NCI-H345 treated with DMSO at 0.1 percent for 48 hours (cell line): ENCODE measurements around the gene MRPL49.

Experiments
- DNase-seq: peaks from one replicate; lab custom pipeline; 2025; ENCODE audit not compliant: unreplicated experiment; lab: John Stamatoyannopoulos, UW

MRPL49 gene

GRCh38 chr11:65102142-65103095 lies 19.7 kb upstream of the MRPL49 start:
- no peak for DNase-seq

GRCh38 chr11:65103476-65103875 lies 18.6 kb upstream of the MRPL49 start:
- DNase-seq: no peak

DNA sequence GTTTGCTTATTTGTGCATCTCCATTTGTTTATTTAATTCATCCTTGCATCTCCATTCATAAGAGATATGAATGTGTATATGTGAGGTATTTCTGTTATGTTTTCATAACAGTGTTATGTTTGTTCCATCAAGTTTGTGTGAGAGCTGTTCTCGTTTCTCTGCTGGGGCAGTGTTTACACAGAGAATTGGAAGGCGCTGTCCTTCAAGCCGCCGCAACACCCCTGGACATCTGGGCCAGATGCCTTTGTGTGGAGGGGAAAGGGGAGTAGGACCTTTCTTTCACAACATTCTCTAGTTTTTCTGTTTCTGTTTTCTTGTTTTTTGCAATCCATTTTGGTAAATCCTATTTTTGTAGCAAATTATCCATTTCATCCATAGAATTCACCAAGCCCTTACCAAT lies 17.5 kb upstream of the MRPL49 start:
- DNase-seq: no peak

- DNase-seq: no peak
Observed at GRCh38 chr11:65107078-65107477, 15.0 kb upstream of the MRPL49 start.

DNA sequence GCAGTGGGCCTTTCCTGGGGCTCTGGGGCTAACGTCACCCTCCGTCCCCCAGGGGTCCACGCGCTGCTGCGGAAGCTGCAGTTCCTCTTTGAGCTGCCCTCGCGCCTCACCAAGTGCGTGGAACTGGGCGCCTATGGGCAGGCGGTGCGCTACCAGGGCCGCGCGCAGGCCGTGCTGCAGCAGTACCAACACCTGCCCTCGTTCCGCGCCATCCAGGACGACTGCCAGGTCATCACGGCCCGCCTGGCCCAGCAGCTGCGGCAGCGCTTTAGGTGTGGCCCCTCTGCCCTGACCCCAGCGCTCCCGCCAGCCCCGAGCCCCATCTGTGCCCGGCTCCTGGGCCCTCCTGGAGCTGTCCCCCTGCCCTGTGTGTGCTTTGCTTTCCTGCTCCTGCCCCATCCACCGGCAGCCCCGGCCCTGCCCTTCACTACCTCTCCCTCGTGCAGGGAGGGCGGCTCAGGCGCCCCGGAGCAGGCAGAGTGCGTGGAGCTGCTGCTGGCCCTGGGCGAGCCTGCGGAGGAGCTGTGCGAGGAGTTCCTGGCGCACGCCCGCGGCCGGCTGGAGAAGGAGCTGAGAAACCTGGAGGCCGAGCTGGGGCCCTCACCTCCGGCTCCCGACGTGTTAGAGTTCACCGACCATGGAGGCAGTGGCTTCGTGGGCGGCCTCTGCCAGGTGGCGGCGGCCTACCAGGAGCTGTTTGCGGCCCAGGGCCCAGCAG lies 14.2 kb upstream of the MRPL49 start:
- no peak for DNase-seq

DNA sequence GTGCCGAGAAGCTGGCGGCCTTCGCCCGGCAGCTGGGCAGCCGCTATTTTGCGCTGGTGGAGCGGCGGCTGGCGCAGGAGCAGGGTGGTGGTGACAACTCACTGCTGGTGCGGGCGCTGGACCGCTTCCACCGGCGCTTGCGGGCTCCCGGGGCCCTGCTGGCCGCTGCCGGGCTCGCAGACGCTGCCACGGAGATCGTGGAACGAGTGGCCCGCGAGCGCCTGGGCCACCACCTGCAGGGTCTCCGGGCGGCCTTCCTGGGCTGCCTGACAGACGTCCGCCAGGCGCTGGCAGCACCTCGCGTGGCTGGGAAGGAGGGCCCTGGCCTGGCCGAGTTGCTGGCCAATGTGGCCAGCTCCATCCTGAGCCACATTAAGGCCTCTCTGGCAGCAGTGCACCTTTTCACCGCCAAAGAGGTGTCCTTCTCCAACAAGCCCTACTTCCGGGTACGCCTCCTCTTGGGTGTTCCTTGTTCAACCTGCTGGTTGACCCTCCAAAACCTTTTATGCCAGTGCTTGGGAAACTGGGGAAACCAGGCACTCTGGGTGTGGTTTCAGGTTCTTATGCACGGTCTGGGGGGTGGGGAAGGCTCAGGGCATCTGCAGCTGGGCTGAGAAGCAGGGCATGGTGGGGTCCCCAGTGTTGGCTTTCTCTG lies 13.5 kb upstream of the MRPL49 start:
- DNase-seq: no peak

DNA sequence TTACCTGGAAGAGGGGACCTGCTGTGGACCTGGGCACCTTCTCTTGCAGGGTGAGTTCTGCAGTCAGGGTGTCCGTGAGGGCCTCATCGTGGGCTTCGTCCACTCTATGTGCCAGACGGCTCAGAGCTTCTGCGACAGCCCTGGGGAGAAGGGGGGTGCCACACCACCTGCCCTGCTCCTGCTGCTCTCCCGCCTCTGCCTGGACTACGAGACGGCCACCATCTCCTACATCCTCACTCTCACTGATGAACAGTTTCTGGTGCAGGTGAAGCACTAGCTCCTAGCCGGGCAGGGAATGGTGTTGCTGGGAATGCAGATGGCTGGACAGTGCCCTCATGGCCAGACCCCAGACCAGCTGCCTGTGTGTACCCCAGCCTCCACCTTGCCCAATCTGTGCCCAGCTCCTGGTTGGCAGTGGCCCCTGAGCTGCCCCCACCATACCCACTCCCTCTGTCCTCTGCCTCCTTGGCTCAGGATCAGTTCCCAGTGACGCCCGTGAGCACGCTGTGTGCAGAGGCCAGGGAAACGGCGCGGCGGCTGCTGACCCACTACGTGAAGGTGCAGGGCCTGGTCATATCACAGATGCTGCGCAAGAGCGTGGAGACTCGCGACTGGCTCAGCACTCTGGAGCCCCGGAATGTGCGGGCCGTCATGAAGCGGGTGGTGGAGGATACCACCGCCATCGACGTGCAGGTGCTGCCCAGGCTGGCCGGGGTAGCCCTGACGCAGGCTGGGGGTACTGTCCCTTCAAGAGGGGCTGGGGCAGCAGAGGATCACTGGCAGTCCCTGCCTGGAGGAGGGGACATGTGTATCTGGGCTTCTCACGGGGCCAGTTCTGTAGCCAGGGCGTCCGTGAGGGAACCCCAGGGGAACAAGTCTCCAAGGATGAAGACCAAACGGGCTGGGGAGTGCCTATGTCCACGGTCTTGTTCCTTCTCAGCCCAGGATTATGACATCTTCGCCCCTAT lies 12.6 kb upstream of the MRPL49 start:
- no peak for DNase-seq

DNA sequence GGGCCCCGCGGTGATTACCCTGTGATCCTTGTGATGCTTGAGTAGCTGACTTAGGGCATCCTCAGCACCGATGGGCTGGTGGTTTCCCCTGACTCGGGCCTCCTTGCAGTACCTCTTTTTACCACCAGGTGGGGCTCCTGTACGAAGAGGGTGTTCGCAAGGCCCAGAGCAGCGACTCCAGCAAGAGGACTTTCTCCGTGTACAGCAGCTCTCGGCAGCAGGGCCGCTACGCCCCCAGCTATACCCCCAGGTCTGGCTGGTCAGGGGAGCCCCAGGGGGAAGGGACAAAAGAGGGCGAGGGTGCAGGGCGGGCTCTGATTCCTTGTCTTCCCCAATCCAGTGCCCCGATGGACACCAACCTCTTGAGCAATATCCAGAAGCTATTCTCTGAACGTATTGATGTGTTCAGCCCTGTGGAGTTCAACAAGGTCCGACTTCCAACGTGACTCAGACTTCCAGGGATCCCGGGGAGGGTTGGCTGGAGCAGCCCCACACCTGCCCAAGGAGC lies 11.7 kb upstream of the MRPL49 start:
- peak; percentile 55 for DNase-seq

DNA sequence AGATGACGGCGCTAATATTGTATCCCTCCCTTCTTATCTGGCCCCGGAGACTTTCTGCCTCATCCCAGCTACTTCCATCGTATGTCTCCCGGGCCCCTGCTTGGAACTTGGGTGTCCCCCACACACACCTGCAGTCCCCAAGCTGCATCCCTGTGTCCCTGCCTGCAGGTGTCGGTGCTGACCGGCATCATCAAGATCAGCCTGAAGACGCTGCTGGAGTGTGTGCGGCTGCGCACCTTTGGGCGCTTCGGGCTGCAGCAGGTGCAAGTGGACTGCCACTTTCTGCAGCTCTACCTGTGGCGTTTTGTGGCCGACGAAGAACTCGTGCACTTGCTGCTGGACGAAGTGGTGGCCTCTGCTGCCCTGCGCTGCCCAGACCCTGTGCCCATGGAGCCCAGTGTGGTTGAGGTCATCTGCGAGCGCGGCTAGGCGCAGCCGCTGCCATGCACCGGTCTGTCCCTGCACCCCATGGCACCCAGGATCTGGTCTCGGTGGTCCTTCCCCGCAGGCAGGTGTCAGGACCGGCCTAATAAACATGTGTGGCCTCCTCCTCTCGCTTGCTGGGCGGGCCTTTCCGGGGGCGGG lies 10.9 kb upstream of the MRPL49 start:
- no peak for DNase-seq

GRCh38 chr11:65111744-65112545 lies 10.2 kb upstream of the MRPL49 start, which contains the start of gene TM7SF2:
Gene TM7SF2 (plus strand): TSS chr11:65111872. CDS start chr11:65112016, 144 bp downstream.
- DNase-seq: peak; percentile 92

GRCh38 chr11:65112546-65113360 lies 9.4 kb upstream of the MRPL49 start:
- peak; percentile 5 for DNase-seq

GRCh38 chr11:65113361-65113756 lies 8.8 kb upstream of the MRPL49 start:
- DNase-seq: no peak

GRCh38 chr11:65113839-65114238 lies 8.3 kb upstream of the MRPL49 start:
- DNase-seq: no peak

- no peak for DNase-seq
Observed at GRCh38 chr11:65114538-65115171, 7.5 kb upstream of the MRPL49 start.

DNA sequence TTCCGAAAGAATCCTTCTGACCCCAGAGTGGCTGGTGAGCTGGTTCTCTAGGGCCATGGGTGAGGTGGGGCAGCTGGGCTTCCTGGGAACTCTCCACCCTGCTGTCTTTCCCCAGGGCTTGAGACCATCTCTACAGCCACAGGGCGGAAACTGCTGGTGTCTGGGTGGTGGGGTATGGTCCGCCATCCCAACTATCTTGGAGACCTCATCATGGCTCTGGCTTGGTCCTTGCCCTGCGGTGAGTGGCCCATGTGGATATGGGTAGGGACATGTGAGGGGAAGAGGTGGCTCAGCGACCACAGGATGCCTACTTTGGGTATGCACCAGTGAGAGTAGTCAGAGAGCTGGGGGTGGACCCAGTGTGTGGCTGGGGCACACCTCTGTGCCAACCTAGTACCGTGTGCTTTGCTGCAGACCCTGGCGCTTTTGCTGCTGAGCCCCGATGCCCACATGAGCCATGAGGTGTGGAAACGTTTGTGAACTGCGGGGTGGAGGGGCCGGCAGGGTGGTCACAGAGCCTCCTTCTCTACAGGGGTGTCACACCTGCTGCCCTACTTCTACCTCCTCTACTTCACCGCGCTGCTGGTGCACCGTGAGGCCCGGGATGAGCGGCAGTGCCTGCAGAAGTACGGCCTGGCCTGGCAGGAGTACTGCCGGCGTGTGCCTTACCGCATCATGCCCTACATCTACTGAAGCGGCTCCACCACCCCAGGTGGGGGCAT lies 6.6 kb upstream of the MRPL49 start:
- DNase-seq: no peak

GRCh38 chr11:65116370-65117205 lies 5.5 kb upstream of the MRPL49 start:
- no peak for DNase-seq
